H1 (cell line): ENCODE results near the gene SLC35A3. TPM values are rescaled to one million over a fixed set of nuclear protein-coding genes. Genes with fewer than 3 reads are reported as not detected.

Source experiments
- BRCA1 ChIP-seq: IDR thresholded peaks from 2 replicates; pipeline ENCODE4 v1.6.1; 2012; ENCODE audit warnings: low read depth, low read length, improper control_type of control experiment
- MAFK ChIP-seq: IDR thresholded peaks from 2 replicates; pipeline ENCODE4 v1.6.1; 2012; ENCODE audit warnings: low read depth, mild to moderate bottlenecking, improper control_type of control experiment, low read length
- RFX5 ChIP-seq: IDR thresholded peaks from 2 replicates; pipeline ENCODE4 v1.6.1; 2011; ENCODE audit warnings: low read depth, low read length, improper control_type of control experiment, borderline replicate concordance
- polyA plus RNA-seq, 7 experiments: library from polyadenylated mRNA; depleted of rRNA in 3 of 7; stranded (reverse) in 5 of 7; unstranded in 2 of 7; fragments of >200 nt in 5 of 7; fragments of 200-250 nt in 2 of 7; gene quantifications; 1 replicate in 5 of 7; 2 replicates in 1 of 7; 4 replicates in 1 of 7; pipeline versions ENCODE4 v1.2.1 to v1.2.3, GENCODE V29; 2011 to 2013; ENCODE audit warnings: missing spikeins in 2 of 7, mixed read lengths in 2 of 7
- total RNA-seq: library from RNA; stranded (reverse); fragmentation: NEBNext Ultra II Directional; extraction: Animal tissue kit (Norgen Biotek cat#: 25700); gene quantifications from 2 replicates; pipeline ENCODE4 v1.2.1, GENCODE V29; 2021

Gene SLC35A3
- total and polyA plus RNA-seq, 2 of the 8 experiments (the other 6 are each of a cell fraction or from before 2014, with no cell fraction given): 3.0 to 13.8 TPM

GRCh38 chr1:99994496-99994895 lies 24.7 kb downstream of the SLC35A3 start (continued):
- TF ChIP-seq RFX5 (no peak), BRCA1 (no peak), MAFK (no peak)
- TF ChIP-seq, all 59 proteins: peak for 0
